ENCODE data around the gene ARID4A.

- TF ChIP-seq POLR2A (IDR thresholded peaks at IDR 0.05) (no peak), CTCF (IDR thresholded peaks at IDR 0.05) (no peak)
Measured at GRCh38 chr14:58398495-58398894, 100.1 kb downstream of the ARID4A start.
